ACC112 (cell line): ENCODE measurements around the gene CERT1.
A peak's percentile ranks its signal among the peaks of the same experiment; 100 is the strongest.

Source experiments
- H2AFZ ChIP-seq: fragments of 200-600 bp; sonication (generic); one replicate; pipeline ENCODE4 v1.6.0; 2017; ENCODE audit warnings: antibody characterized with exemption, low read length; ENCODE audit not compliant: unreplicated experiment
- H3K27ac ChIP-seq: fragments of 200-600 bp; sonication (generic); 2 replicates; pipeline ENCODE4 v1.5.1; 2014; ENCODE audit warnings: low read depth, mild to moderate bottlenecking, antibody characterized with exemption, low read length, moderate library complexity
- H3K27me3 ChIP-seq: fragments of 200-600 bp; sonication (generic); 2 replicates; pipeline ENCODE4 v1.6.1; 2014; ENCODE audit warnings: mild to moderate bottlenecking, antibody characterized with exemption, low read length, moderate library complexity, mixed read lengths; ENCODE audit not compliant: insufficient read depth
- H3K36me3 ChIP-seq: fragments of 200-600 bp; sonication (generic); 2 replicates; pipeline ENCODE4 v1.6.1; 2016; ENCODE audit warnings: mild to moderate bottlenecking, antibody characterized with exemption, low read length, moderate library complexity, mixed read lengths; ENCODE audit not compliant: insufficient read depth
- H3K4me1 ChIP-seq: fragments of 200-600 bp; sonication (generic); one replicate; pipeline ENCODE4 v1.6.1; 2016; ENCODE audit warnings: low read length, mixed read lengths; ENCODE audit not compliant: insufficient read depth, unreplicated experiment, control insufficient read depth
- H3K4me3 ChIP-seq: fragments of 200-600 bp; sonication (generic); 2 replicates; pipeline ENCODE4 v1.5.1; 2014; ENCODE audit warnings: mild to moderate bottlenecking, low read depth, low read length
- H3K79me2 ChIP-seq: fragments of 200-600 bp; sonication (generic); one replicate; pipeline ENCODE4 v1.6.0; 2016; ENCODE audit warnings: low read length; ENCODE audit not compliant: control insufficient read depth, unreplicated experiment, insufficient read depth

The CERT1 gene

DNA sequence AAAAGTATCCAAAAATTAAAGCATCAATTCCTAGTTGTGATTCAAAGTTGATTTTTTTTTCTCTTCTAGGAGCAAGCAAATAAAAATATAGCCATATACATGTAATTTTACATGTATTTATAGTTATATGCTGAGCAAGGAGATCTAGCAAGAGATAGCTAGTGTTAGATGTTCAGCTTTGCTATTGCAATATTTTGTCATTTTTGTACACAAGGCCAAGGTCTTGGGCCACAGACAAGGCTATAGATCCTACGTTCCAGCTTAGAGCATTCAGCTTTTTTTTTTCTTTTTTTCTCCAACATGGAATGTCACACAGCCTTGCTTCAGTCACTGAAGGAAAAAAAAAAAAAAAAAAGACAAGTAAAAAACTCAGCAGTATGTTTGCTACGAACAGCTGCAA, 137.6 kb downstream of the CERT1 start:
- no peak overlapping the region for H3K27ac ChIP-seq

GRCh38 chr5:75368391-75368790, 143.0 kb downstream of the CERT1 start:
- peak overlapping the region; percentile 31; the same call in 1 of the 2 replicates for H3K27ac ChIP-seq
- H3K36me3 ChIP-seq = no peaks in the 10 kb centered on the region; the same call in 1 of the 2 replicates
- H3K4me3 ChIP-seq = no peak overlapping the region
- H3K79me2 ChIP-seq = no peaks in the 10 kb centered on the region
- H3K4me1 ChIP-seq = peaks cover 18% of the 10 kb centered on the region
- no peaks in the 10 kb centered on the region for H3K27me3 ChIP-seq
- no peak overlapping the region for H2AFZ ChIP-seq

More for the DNA sequence above, 137.6 kb downstream of the CERT1 start:
- H3K27me3 ChIP-seq = no peaks in the 10 kb centered on the region
- no peak overlapping the region for H3K4me3 ChIP-seq
- H2AFZ ChIP-seq = no peak overlapping the region
- H3K4me1 ChIP-seq = no peaks in the 10 kb centered on the region
- peaks cover 2% of the 10 kb centered on the region; the same call in 1 of the 2 replicates for H3K36me3 ChIP-seq
- H3K79me2 ChIP-seq = no peaks in the 10 kb centered on the region

DNA sequence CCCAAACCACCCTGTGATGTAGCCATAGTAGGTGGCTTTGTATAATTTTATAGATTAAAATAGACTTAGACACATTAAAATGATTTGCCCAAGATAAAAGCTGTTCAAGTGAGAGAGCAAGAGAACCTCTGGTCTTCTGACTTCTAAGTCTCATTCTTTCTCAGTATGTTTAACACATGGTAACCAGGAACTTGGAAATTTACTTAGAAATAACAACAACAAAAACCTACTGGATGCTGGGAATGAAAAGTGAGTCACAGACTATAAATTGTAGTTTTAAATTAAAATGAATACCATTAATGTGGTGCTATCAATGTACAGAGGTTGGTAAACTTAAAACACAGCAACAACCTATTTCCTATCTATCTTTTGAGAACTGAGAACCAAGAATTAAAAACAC, 144.0 kb downstream of the CERT1 start:
- Histone ChIP-seq H2AFZ (no peak overlapping the region), H3K4me1 (peaks cover 18% of the 10 kb centered on the region), H3K79me2 (no peaks in the 10 kb centered on the region), H3K4me3 (no peak overlapping the region), H3K27me3 (no peaks in the 10 kb centered on the region), H3K36me3 (no peaks in the 10 kb centered on the region), H3K27ac (peak overlapping the region; percentile 44; the same call in 1 of the 2 replicates)

DNA sequence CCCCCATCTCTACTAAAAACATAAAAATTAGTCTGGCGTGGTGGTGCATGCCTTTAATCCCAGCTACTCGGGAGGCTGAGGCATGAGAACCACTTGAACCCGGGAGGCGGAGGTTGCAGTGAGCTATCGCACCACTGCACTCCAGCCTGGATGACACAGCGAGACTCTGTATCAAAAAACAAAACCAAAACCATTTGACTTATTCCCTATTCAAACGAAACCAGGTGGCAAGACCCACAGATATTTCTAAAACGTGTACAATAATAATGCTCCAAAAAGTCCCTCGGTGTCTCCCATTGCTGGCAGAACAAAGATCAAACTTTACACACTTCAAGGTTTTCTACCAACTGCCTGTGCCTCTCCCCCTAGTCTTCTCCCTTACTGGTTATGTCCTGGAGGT, 144.6 kb downstream of the CERT1 start:
- H3K4me1 ChIP-seq = peaks cover 18% of the 10 kb centered on the region
- no peak overlapping the region for H3K4me3 ChIP-seq
- no peaks in the 10 kb centered on the region for H3K79me2 ChIP-seq
- no peaks in the 10 kb centered on the region for H3K27me3 ChIP-seq
- H2AFZ ChIP-seq = no peak overlapping the region
- H3K27ac ChIP-seq = peak overlapping the region; percentile 44; the same call in 1 of the 2 replicates
- H3K36me3 ChIP-seq = no peaks in the 10 kb centered on the region

GRCh38 chr5:75365740-75366139, 145.7 kb downstream of the CERT1 start:
- H3K4me1 ChIP-seq = peaks cover 18% of the 10 kb centered on the region
- no peaks in the 10 kb centered on the region; the same call in 1 of the 2 replicates for H3K36me3 ChIP-seq
- H3K79me2 ChIP-seq = no peaks in the 10 kb centered on the region
- no peaks in the 10 kb centered on the region for H3K27me3 ChIP-seq
- H2AFZ ChIP-seq = no peak overlapping the region
- no peak overlapping the region for H3K4me3 ChIP-seq
- H3K27ac ChIP-seq = no peak overlapping the region

DNA sequence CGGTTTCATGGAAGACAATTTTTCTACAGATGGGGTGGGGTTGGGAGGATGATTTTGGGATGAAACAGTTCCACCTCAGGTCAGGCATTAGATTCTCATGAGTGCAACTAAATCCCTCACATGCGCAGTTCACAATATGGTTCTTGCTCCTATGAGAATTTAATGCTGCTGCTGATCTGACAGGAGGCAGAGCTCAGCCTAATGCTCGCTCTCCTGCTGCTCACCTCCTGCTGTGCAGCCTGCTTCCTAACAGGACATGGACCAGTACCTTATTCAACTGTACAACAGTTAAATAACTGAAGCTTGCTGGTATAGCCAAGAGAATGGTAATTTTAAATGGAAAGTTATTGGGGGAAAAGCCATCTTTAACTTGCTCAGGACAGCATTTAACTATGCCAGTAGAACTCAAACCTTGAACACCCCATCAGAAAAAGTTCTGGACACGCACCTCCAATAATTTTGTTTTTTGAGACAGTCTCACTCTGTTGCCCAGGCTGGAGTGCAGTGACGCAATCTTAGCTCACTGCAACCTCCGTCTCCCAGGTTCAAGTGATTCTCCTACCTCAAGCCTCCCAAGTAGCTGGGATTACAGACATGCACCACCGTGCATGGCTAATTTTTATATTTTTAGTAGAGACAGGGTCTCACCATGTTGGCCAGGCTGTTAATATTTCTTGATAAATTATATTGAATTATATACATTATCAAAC, 146.7 kb downstream of the CERT1 start:
- H3K27me3 ChIP-seq = no peaks in the 10 kb centered on the region
- H3K4me3 ChIP-seq = no peak overlapping the region
- no peaks in the 10 kb centered on the region for H3K79me2 ChIP-seq
- H3K27ac ChIP-seq = no peak overlapping the region
- no peak overlapping the region for H2AFZ ChIP-seq
- peaks cover 2% of the 10 kb centered on the region for H3K36me3 ChIP-seq
- H3K4me1 ChIP-seq = peaks cover 18% of the 10 kb centered on the region

DNA sequence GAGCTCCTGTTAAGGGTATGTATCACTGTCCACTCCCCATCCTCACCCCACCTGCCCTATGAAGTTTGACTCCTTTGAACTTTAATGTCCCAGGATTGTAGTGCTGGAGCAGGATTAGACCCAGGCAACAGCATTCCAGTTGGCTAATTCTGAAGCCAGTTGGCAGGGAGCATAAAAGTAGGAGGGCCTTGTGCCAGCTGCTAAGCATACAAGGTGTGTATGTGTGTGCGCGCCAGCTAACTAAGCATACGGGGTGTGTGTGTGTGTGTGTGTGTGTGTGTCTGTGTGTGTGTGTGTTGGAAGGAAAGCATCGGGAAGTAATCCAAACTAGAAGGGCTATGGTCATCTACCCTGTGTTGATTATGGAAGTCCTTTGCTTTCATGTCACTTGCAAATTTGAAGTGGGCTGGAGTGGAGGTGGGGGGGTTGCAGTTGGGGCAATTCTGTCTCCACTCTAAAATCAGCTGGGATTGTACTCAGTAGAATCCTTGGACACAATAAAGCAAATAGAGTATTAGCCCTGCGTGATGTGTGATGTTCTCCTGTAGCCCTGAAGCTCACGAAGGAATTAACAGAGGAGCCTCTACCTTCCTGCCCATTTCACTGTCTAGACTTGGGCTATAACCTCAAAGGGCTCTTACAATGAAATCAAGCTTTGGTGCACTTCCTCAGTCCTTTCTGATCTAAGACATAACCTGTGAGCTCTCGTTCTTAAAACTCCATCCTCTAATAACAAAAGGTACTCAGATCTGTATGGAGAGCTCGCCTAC, 147.5 kb downstream of the CERT1 start:
- Histone ChIP-seq H3K4me1 (peaks cover 18% of the 10 kb centered on the region), H2AFZ (no peak overlapping the region), H3K4me3 (no peak overlapping the region), H3K79me2 (no peaks in the 10 kb centered on the region), H3K36me3 (peaks cover 9% of the 10 kb centered on the region), H3K27ac (no peak overlapping the region), H3K27me3 (no peaks in the 10 kb centered on the region)

DNA sequence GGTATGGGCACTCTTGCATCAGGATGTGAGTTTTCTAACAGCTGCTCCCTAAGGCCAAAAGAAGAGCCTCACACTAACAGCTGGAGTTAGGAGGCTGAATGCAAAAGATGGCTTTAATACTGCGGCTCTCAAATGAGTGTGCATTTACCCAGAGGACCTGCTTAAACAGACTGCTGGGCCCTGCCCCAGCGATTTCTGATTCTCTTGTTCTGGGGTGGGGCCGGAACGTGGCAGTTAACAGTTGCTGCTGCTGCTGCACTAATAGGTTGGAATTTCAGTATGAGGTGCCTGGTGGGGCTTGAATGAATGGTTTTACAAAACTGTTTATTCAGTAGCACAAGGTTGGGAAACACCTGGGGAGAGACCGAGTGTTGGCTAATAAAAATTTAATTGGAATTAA, 148.3 kb downstream of the CERT1 start:
- Histone ChIP-seq H3K4me1 (peaks cover 11% of the 10 kb centered on the region), H2AFZ (no peak overlapping the region), H3K79me2 (no peaks in the 10 kb centered on the region), H3K36me3 (peaks cover 9% of the 10 kb centered on the region), H3K27ac (no peak overlapping the region), H3K4me3 (no peak overlapping the region), H3K27me3 (no peaks in the 10 kb centered on the region)

GRCh38 chr5:75362474-75362975, 148.9 kb downstream of the CERT1 start:
- H3K36me3 ChIP-seq = peaks cover 9% of the 10 kb centered on the region
- H2AFZ ChIP-seq = no peak overlapping the region
- no peaks in the 10 kb centered on the region for H3K27me3 ChIP-seq
- no peaks in the 10 kb centered on the region for H3K79me2 ChIP-seq
- H3K27ac ChIP-seq = no peak overlapping the region
- peaks cover 6% of the 10 kb centered on the region for H3K4me1 ChIP-seq
- H3K4me3 ChIP-seq = no peak overlapping the region

- Histone ChIP-seq H3K4me3 (no peak overlapping the region), H3K79me2 (no peaks in the 10 kb centered on the region), H3K27ac (no peak overlapping the region), H3K4me1 (no peaks in the 10 kb centered on the region), H2AFZ (no peak overlapping the region), H3K36me3 (peaks cover 20% of the 10 kb centered on the region), H3K27me3 (no peaks in the 10 kb centered on the region)
Observed at GRCh38 chr5:75361310-75361709, 150.1 kb downstream of the CERT1 start.
